ENCODE measurements around the gene TMEM170A. TPM values are rescaled to one million over a fixed set of nuclear protein-coding genes. Genes with fewer than 3 reads are reported as not detected.
A peak's percentile ranks its signal among the peaks of the same experiment; 100 is the strongest.
"Not testable (repeated sequence)": the region's sequence is repeated elsewhere in the genome, so short reads cannot be mapped to it uniquely, and the experiment has no call there.

Gene TMEM170A
- polyA plus RNA-seq, 3 donors = 3.3 to 10.7 (median 6.6) TPM

GRCh38 chr16:75458439-75458838 lies 6.0 kb downstream of the TMEM170A start:
- no peak overlapping the region for H3K27ac ChIP-seq (ENCODE audit: low read depth, low read length)
- 95 to 98% (median 98%) methylated on average over 2 of the region's 2 CpGs for WGBS, 3 donors

- WGBS, 3 donors = 51 to 97% (median 91%) methylated on average over 4 of the region's 4 CpGs
- H3K27ac ChIP-seq (ENCODE audit: low read depth, low read length) = no peak overlapping the region
These were observed 6.5 kb downstream of the TMEM170A start for GRCh38 chr16:75458029-75458428.

- no peak overlapping the region for H3K27ac ChIP-seq (ENCODE audit: low read depth, low read length)
- WGBS, 3 donors = 93 to 98% (median 96%) methylated on average over 5 of the region's 5 CpGs
These were observed 6.9 kb downstream of the TMEM170A start for GRCh38 chr16:75457485-75458021.

- H3K27ac ChIP-seq (ENCODE audit: low read depth, low read length) = no peak overlapping the region
- 21 to 87% (median 64%) methylated on average over 1 of the region's 1 CpG for WGBS, 3 donors
These were observed 7.5 kb downstream of the TMEM170A start for GRCh38 chr16:75456971-75457370.

GRCh38 chr16:75456486-75456885 lies 8.0 kb downstream of the TMEM170A start:
- 85 to 94% (median 88%) methylated on average over 4 of the region's 4 CpGs for WGBS, 3 donors
- not testable (repeated sequence) for H3K27ac ChIP-seq (ENCODE audit: low read depth, low read length)

GRCh38 chr16:75455677-75456076 lies 8.8 kb downstream of the TMEM170A start:
- no peak overlapping the region for H3K27ac ChIP-seq (ENCODE audit: low read depth, low read length)
- whole genome bisulfite sequencing, 3 donors = 80 to 95% (median 83%) methylated on average over 5 of the region's 5 CpGs

GRCh38 chr16:75452464-75453190 lies 11.9 kb downstream of the TMEM170A start:
- H3K27ac ChIP-seq (ENCODE audit: low read depth, low read length) = no peak overlapping the region
- whole genome bisulfite sequencing, 3 donors = 56 to 94% (median 93%) methylated on average over 12 of the region's 12 CpGs

- no peak overlapping the region for H3K27ac ChIP-seq (ENCODE audit: low read depth, low read length)
These were observed 18.1 kb downstream of the TMEM170A start for GRCh38 chr16:75446416-75446815.

GRCh38 chr16:75445298-75445697 lies 19.2 kb downstream of the TMEM170A start:
- no peak overlapping the region for H3K27ac ChIP-seq (ENCODE audit: low read depth, low read length)
- 60 to 83% (median 82%) methylated on average over 5 of the region's 5 CpGs for WGBS, 3 donors

GRCh38 chr16:75443298-75443697 lies 21.2 kb downstream of the TMEM170A start:
- H3K27ac ChIP-seq (ENCODE audit: low read depth, low read length) = no peak overlapping the region
- 73 to 85% (median 82%) methylated on average over 3 of the region's 3 CpGs for WGBS, 3 donors

- 1 to 7% (median 4%) methylated on average over 32 of the region's 32 CpGs for WGBS, 3 donors
- H3K27ac ChIP-seq (ENCODE audit: low read depth, low read length) = peak overlapping the region; percentile 7
These were observed 30.6 kb downstream of the TMEM170A start for GRCh38 chr16:75433732-75434413.

GRCh38 chr16:75432828-75433731 lies 31.4 kb downstream of the TMEM170A start, which contains the start of gene CFDP1:
Gene CFDP1 (minus strand): TSS chr16:75433503. CDS start chr16:75433352, 151 bp downstream.
- 0 to 1% (median 1%) methylated on average over 79 to 85 of the region's 85 CpGs for WGBS, 3 donors
- peak within 1 kb of the TSS; percentile 7 for H3K27ac ChIP-seq (ENCODE audit: low read depth, low read length)

GRCh38 chr16:75429621-75430403 lies 34.7 kb downstream of the TMEM170A start:
- WGBS, 3 donors = 87 to 90% (median 89%) methylated on average over 11 of the region's 11 CpGs

GRCh38 chr16:75426524-75426923 lies 38.0 kb downstream of the TMEM170A start:
- not testable (repeated sequence) for H3K27ac ChIP-seq (ENCODE audit: low read depth, low read length)
- 69 to 81% (median 76%) methylated on average over 2 of the region's 2 CpGs for WGBS, 3 donors

More at GRCh38 chr16:75429621-75430403, 34.7 kb downstream of the TMEM170A start:
- H3K27ac ChIP-seq (ENCODE audit: low read depth, low read length) = no peak overlapping the region

- not testable (repeated sequence) for H3K27ac ChIP-seq (ENCODE audit: low read depth, low read length)
- WGBS, 3 donors = 66 to 82% (median 77%) methylated on average over 18 of the region's 18 CpGs
These were observed 40.3 kb downstream of the TMEM170A start for GRCh38 chr16:75424105-75424762.

GRCh38 chr16:75423723-75424104 lies 40.8 kb downstream of the TMEM170A start:
- H3K27ac ChIP-seq (ENCODE audit: low read depth, low read length) = no peak overlapping the region
- WGBS, 3 donors = 68 to 81% (median 80%) methylated on average over 4 of the region's 4 CpGs

GRCh38 chr16:75421820-75422126 lies 42.7 kb downstream of the TMEM170A start:
- WGBS, 3 donors = 94 to 100% (median 96%) methylated on average over 1 of the region's 1 CpG
- H3K27ac ChIP-seq (ENCODE audit: low read depth, low read length) = no peak overlapping the region
